Fibroblast of lung (primary cell): ENCODE data around the gene SORD. TPM values are rescaled to one million over a fixed set of nuclear protein-coding genes. Genes with fewer than 3 reads are reported as not detected.
"Not testable (repeated sequence)": the region's sequence is repeated elsewhere in the genome, so short reads cannot be mapped to it uniquely, and the experiment has no call there.

ENCODE experiments used
- DNase-seq, 2 donors: peaks; one replicate each; pipeline versions ENCODE4 v3.0.0 to v3.0.0-alpha.2; 2010; ENCODE audit warnings: low read depth in 2 of 2
- H2AFZ ChIP-seq: 2 replicates; pipeline ENCODE4 v1.5.1; 2012; ENCODE audit warnings: low read length, control low read depth, inconsistent platforms
- H3K27ac ChIP-seq: 2 replicates; pipeline ENCODE4 v1.5.1; 2011; ENCODE audit warnings: low read length, control low read depth; ENCODE audit not compliant: insufficient read depth
- H3K27me3 ChIP-seq: 2 replicates; pipeline ENCODE4 v1.5.1; 2011; ENCODE audit warnings: mild to moderate bottlenecking, low read length; ENCODE audit not compliant: control insufficient read depth, insufficient read depth
- H3K36me3 ChIP-seq: 2 replicates; pipeline ENCODE4 v1.5.1; 2011; ENCODE audit warnings: low read length; ENCODE audit not compliant: control insufficient read depth, insufficient read depth
- H3K4me1 ChIP-seq: 2 replicates; pipeline ENCODE4 v1.5.1; 2011; ENCODE audit warnings: low read length; ENCODE audit not compliant: control insufficient read depth, insufficient read depth; ENCODE audit errors: extremely low read depth
- H3K4me2 ChIP-seq: 2 replicates; pipeline ENCODE4 v1.5.1; 2011; ENCODE audit warnings: low read length, control low read depth; ENCODE audit not compliant: insufficient read depth; ENCODE audit errors: extremely low read depth
- H3K4me3 ChIP-seq, 4 experiments: fragments of 200-600 bp in 1 of 4; sonication (generic) in 1 of 4; replicated peaks in 1 of 4; 2 replicates each; pipeline ENCODE4 v1.5.1; 2011 to 2016; ENCODE audit warnings: low read length in 4 of 4, low read depth in 3 of 4, mild to moderate bottlenecking in 3 of 4, control low read depth in 2 of 4, inconsistent platforms in 1 of 4, mixed read lengths in 1 of 4; ENCODE audit not compliant: insufficient read depth in 1 of 4; ENCODE audit errors: control extremely low read depth in 1 of 4
- H3K79me2 ChIP-seq: 2 replicates; pipeline ENCODE4 v1.5.1; 2012; ENCODE audit warnings: mild to moderate bottlenecking, low read length, inconsistent platforms; ENCODE audit not compliant: control insufficient read depth, insufficient read depth
- H3K9ac ChIP-seq: 2 replicates; pipeline ENCODE4 v1.5.1; 2011; ENCODE audit warnings: mild to moderate bottlenecking, low read length, control low read depth; ENCODE audit not compliant: insufficient read depth
- H3K9me3 ChIP-seq: 2 replicates; pipeline ENCODE4 v1.5.1; 2012; ENCODE audit warnings: low read depth, low read length; ENCODE audit not compliant: control insufficient read depth, insufficient read depth
- H4K20me1 ChIP-seq: 2 replicates; pipeline ENCODE4 v1.5.1; 2011; ENCODE audit warnings: low read length; ENCODE audit not compliant: control insufficient read depth, insufficient read depth; ENCODE audit errors: extremely low read depth
- polyA plus RNA-seq, 2 donors: library from polyadenylated mRNA; depleted of rRNA in 1 of 2; stranded (reverse) in 1 of 2; unstranded in 1 of 2; fragments of >200 nt; gene quantifications; 2 replicates each; pipeline ENCODE4 v1.2.1, GENCODE V29; 2011 to 2012; ENCODE audit warnings: missing spikeins in 1 of 2
- total RNA-seq: library from RNA; depleted of rRNA; stranded (reverse); fragments of >200 nt; gene quantifications from 2 replicates; pipeline ENCODE4 v1.2.1, GENCODE V29; 2014

Gene SORD
- total and polyA plus RNA-seq, 2 donors (not counting 1 experiment from before 2014, with no cell fraction given), result 8.9 to 13.0 TPM

DNA sequence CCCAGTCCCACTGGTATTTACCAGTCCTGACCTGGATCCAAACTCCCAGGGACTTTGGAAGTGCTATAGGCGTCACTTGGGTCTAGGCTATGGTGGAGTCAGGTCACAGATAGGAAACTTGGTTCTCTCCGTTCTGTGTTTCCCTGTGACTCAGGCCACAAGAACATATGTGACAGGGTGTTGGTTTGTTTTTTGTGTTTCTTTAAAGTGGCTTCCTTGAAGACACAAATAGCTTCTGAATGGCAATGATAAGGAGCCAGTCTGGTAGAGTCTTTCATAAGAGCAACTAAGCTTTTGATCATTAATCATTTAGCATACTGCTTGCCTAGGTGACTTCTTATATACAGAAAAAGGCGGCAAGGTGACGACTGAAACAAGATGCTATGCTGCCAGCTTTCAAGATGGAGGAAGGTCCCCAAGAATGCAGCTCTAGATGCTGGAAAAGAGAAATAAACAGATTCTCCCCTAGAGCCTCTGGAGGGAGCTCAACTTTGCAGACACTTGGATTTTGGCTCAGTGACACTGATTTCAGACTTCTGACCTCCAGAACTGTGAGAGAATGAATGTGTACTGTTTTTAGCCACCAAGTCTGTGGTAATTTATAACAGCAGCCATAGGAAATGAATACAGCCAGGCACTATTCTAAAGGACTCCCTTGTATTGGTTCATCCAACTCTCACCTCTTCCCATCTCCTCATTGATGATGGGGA is 36.5 kb upstream of the SORD start:
- H2AFZ ChIP-seq, H3K79me2 ChIP-seq, H3K9me3 ChIP-seq, H3K9ac ChIP-seq, H3K27me3 ChIP-seq, H3K4me1 ChIP-seq, H3K27ac ChIP-seq, H3K4me2 ChIP-seq, H4K20me1 ChIP-seq, H3K4me3 ChIP-seq, DNase-seq, H3K36me3 ChIP-seq: not testable (repeated sequence)

DNA sequence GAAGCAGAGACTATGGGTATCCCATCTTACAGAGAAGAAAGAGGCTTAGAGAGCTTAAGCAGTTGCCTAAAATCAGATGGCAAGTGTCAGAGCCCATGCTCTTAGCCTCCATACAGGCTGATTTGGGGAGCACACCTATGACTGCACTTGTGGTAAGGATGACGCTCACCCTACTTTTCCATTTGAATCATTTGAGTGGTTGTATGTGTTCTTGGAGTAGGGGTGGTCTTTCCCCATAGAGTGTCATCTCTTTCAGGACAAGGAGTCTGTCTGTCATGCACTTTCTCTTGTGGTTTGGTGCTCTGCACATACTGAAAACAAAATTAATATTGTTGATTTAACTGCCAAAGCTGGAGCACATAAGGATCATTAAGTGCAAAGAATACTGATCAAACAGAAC is 35.3 kb upstream of the SORD start:
- DNase-seq, H3K27ac ChIP-seq, H2AFZ ChIP-seq, H3K4me2 ChIP-seq, H3K36me3 ChIP-seq, H3K79me2 ChIP-seq, H3K9me3 ChIP-seq, H3K4me1 ChIP-seq, H3K4me3 ChIP-seq, H4K20me1 ChIP-seq, H3K9ac ChIP-seq, H3K27me3 ChIP-seq: not testable (repeated sequence)

DNA sequence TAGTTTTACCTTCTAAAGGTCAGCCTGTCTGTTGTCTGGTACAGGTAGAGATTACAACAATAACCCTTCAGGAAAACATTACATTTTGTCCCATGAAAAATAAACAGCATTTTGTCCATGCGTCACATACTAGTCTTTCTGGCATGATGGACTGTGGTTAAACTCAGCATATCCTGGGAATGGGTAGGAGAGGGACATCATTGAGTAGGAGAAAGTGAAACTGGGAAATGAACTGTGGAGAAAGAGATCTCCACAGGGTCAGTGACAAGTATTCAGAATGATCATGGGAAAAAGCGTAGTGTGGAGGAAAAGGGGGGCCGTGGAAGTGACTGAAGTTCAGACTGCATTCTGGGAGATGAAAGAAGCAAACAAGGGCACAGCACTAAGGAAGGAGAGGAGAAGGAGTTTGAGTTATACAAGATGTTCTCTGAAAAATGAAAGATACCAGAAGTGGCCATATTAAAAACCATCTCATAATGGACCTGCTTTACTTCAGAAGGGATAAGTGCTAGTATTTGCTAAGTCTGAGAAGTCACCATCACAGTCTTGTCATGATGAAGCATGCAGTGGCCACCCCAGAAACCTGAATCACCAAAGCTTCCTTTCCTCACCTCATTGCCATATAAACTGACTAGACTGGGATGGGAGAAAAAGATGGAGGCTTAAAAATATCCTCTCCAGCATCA is 34.7 kb upstream of the SORD start:
- not testable (repeated sequence) for H3K36me3 ChIP-seq, H3K4me2 ChIP-seq, H3K4me1 ChIP-seq, H3K27me3 ChIP-seq, H3K79me2 ChIP-seq, H3K4me3 ChIP-seq, H3K27ac ChIP-seq, H3K9me3 ChIP-seq, H3K9ac ChIP-seq, H2AFZ ChIP-seq, DNase-seq, H4K20me1 ChIP-seq

DNA sequence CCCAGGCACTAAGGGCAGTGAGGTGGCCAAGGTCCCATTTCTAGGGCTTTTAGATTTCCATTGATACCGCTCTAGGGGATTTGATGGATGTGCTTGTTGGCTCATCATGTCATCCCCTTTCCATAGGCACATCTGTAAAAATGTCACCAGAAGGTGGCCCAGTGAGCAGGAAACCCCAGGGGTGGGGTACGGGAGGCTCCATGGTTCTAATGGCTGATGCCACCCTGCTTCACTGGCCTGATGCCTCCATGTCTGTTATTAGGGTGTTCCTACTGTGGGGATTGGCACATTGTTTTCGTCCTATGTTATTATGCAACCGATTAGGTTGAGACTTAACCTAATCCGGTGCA is 34.1 kb upstream of the SORD start:
- H2AFZ ChIP-seq, H3K27me3 ChIP-seq, DNase-seq, H3K4me2 ChIP-seq, H3K9me3 ChIP-seq, H3K4me1 ChIP-seq, H3K79me2 ChIP-seq, H3K27ac ChIP-seq, H3K36me3 ChIP-seq, H3K4me3 ChIP-seq, H3K9ac ChIP-seq, H4K20me1 ChIP-seq: not testable (repeated sequence)

DNA sequence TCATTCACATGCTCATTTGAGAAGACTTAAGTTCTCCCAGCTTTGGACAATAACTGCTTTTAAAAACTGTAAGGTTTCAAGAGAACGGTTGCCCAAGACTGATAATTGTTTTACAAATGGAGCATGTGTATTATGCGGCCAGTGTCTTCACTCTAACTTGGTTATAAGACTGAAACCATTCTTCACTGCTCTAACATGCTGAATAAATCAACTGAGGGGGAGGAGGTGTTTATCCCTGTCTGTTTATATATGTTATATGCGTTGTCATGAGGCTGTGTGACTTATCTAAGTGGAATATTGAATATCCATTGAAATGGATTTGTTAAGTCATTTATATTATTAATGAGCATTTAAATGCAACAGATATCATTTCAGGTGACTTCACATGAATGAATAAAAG is 25.4 kb upstream of the SORD start:
- not testable (repeated sequence) for H3K79me2 ChIP-seq, H4K20me1 ChIP-seq, H2AFZ ChIP-seq, H3K27me3 ChIP-seq, H3K4me3 ChIP-seq, H3K27ac ChIP-seq, DNase-seq, H3K9ac ChIP-seq, H3K4me2 ChIP-seq, H3K36me3 ChIP-seq, H3K9me3 ChIP-seq, H3K4me1 ChIP-seq
